ENCODE data around the gene UHRF1.
"Not testable (repeated sequence)": the region's sequence is repeated elsewhere in the genome, so short reads cannot be mapped to it uniquely, and the experiment has no call there.

GRCh38 chr19:4882874-4883273, 26.4 kb upstream of the UHRF1 start:
- not testable (repeated sequence) for TF ChIP-seq CTCF (optimal IDR thresholded peaks at IDR 0.05 in 1 of 3, IDR thresholded peaks at IDR 0.05 in 1 of 3, conservative IDR thresholded peaks at IDR 0.05 in 1 of 3; ENCODE audit: extremely low read depth in 1 of 3, insufficient read depth in 2 of 3, low read length in 3 of 3); EZH2 (IDR thresholded peaks at IDR 0.05; ENCODE audit: low read length)

Measured in keratinocyte (primary cell).